Stromal cell of bone marrow (primary cell): ENCODE data around the gene NUP88.

Experiments used
- DNase-seq: peaks from one replicate; pipeline ENCODE4 v3.0.0-alpha.2; 2012; ENCODE audit warnings: low read depth

Gene NUP88

GRCh38 chr17:5419959-5420653, 644 bp upstream of the NUP88 start, which contains the start of gene RPAIN:
TSS of gene RPAIN (plus strand) at chr17:5420182. CDS start at chr17:5420211, 29 bp downstream.
- peak; percentile 63 for DNase-seq

DNA sequence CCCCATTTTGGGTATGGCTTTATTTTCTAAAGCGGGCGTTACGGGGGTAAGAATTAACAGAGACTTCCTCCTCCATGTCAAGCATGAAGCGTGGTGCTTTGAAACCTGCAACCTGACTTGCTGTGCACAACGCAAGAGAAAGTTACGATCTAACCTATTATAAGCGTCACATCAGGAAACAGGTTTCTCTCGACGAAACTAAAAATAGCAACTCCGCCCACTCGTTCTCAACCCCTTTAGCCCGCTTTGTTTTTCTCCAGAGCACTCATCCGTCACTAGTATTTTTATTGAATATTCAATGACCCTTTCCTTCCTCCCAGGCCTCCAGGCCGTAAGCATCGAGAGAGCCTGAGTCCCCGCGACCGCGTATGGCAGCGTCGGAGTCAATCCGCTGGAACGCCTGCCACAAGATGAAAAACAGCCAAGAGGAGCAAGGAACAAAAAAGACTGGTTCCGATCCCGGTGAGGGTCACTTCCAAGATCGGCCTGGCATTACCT, 555 bp downstream of the NUP88 start:
- no peak for DNase-seq

DNA sequence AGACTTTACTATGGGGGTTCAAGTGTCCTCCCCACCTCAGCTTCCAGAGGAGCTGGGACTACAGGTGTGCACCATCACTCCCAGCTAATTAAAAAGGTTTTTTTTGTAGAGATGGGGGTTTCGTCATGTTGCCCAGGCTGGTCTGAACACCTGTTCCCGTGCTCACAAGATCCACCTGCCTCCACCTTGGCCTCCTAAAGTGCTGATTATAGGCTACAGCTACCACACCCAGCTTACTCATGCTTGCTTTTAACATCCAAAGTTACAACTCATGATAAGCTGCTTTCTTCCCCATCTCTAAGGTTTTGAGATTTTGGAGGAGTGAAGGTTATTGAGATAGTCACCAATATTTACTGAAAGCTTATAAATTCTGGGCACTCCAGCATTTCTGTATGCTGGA, 2.6 kb downstream of the NUP88 start:
- DNase-seq: no peak

GRCh38 chr17:5413682-5414081, 5.8 kb downstream of the NUP88 start:
- peak; percentile 83 for DNase-seq

GRCh38 chr17:5410594-5411272, 8.7 kb downstream of the NUP88 start:
- no peak for DNase-seq

- no peak for DNase-seq
Observed at GRCh38 chr17:5408186-5408585, 11.3 kb downstream of the NUP88 start.

GRCh38 chr17:5405400-5405799, 14.1 kb downstream of the NUP88 start:
- no peak for DNase-seq

GRCh38 chr17:5399767-5400166, 19.7 kb downstream of the NUP88 start:
- no peak for DNase-seq

DNA sequence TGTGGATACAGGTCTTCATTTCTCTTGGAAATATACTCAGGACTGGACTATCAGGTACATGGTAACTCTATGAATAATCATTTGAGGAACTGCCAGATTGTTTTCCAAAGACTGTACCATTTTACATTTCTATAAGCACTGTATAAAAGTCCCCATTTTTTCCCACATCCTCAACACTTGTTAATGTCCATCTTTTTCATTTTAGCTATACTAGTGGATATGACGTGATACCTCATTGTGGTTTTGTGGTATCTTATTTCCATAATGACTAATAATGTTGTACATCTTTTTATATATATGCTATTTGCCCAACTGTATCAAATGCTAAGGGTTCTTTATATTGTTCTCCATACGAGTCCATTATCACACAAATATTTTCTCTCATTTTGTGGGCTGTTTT, 22.9 kb downstream of the NUP88 start:
- no peak for DNase-seq

- DNase-seq: no peak
Observed at GRCh38 chr17:5391678-5392077, 27.8 kb downstream of the NUP88 start.

- DNase-seq: peak; percentile 9
Observed at GRCh38 chr17:5381542-5381941, 37.9 kb downstream of the NUP88 start.

DNA sequence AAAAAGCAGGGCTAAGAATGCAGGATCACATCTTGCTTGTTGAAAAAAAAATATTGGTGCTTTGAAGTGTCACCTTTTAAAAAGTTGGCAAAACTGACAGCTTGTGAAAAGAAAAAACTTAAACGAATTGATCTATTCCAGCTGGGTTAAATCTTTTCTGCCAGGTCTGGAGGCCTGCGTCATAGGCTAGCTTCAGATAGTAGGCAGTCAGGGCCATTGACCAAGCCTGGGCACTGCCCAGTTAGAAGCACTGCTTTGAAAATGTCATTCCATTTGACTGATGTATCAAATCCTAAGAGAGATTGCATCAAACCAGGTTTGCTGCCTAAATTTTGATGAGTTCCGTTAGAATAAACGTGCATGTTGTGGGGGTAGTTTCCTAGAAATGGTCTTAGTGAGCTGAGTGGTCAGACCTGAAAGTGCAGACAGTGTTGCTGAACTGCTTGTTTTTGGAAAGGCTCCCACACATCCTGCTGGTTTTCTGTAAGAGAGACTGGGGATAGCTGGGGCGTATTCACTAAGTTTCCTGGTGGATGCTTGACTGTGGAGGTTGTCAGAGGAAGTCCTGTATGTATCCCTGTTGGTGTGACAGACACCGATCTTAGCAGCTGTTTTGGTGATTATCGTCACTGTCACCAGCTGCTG, 38.8 kb downstream of the NUP88 start:
- DNase-seq: no peak

DNA sequence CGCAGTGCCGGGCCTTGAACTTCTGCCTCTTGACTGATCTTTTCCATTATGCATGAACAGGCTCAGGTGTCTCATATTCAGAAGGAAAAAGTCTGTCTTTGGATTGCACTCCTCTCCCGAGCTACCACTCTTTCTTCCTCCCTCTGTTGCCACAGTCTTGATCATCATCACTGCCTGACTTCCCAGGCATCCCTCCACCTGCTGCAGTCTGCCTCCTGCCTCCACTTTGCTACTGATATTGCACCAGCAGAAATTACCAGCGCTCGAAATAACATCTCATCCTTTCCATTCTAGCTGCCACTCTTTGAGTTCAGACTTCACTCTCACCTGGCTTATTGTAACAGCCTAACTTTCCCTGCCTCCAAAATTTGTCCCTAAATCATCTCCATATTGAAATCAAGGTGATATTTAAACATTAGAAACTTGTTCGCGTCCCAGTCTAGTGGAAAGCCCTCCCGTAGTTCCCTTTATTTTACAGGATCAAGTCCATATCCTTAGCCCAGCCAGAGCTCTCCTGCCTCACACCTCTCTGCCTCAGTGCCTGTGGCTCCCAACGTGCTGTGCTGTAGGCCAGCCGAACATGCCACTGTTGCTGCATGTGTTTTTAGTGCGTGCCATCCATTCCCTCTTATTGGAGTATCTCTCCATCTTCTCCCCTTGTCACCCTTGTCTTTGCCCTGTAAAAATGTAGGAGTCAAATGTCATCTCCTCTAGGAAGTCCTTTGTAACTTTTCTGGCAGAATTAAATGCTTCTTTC, 39.9 kb downstream of the NUP88 start:
- no peak for DNase-seq

GRCh38 chr17:5378566-5379207, 40.8 kb downstream of the NUP88 start:
- DNase-seq: no peak

DNA sequence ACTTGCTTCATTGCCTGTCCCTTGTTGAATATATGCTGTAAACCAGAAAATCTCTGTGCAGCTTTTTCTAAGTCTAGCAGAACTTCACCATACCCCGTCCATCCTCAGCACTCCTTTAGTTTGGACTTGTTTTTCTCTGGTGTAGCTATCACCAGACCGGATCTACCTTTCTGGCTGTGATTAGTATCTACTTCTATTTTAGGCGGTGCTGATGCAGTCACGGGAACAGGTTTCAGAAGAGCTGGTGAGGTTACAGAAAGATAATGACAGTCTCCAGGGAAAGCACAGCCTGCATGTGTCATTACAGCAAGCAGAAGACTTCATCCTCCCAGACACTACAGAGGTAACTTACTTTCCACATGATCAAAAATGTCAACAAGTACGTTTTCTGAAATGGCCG, 46.4 kb downstream of the NUP88 start:
- DNase-seq: no peak

DNA sequence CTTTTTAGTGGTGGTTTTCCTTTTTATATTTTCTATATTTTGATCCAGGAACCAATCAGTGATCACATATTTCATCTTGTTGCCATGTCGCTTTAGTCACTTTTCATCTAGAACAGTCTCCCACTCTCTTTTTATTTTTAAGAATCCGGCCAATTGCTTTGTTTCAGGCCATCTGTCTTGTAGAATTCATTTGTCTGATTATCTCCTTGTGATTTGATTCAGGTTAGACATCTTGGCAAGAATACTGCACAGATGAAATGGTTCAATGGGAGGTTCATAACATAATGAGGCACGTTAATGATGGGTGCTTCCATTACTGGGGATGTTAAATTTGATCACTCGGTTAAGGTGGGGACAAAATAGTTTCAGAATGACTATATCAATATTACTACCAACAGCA, 49.1 kb downstream of the NUP88 start:
- DNase-seq: no peak

DNA sequence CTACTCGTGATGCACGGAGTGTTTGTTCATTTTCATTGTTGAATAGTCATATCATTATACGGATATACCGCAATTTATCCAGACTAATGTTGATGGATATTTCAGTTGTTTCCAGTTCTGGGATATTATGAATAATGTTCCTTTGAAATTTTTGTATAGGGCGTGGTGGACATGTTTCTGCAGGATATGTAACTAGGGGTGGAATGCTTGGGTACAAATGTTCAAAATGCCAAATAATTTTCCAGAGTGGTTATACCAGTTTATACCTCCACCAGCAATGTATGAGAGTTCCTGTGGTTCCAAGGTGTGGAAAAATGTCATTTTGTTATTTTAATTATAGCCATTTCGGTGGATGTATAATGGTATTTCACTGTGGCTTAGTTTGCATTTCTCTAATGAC, 53.6 kb downstream of the NUP88 start:
- no peak for DNase-seq

DNA sequence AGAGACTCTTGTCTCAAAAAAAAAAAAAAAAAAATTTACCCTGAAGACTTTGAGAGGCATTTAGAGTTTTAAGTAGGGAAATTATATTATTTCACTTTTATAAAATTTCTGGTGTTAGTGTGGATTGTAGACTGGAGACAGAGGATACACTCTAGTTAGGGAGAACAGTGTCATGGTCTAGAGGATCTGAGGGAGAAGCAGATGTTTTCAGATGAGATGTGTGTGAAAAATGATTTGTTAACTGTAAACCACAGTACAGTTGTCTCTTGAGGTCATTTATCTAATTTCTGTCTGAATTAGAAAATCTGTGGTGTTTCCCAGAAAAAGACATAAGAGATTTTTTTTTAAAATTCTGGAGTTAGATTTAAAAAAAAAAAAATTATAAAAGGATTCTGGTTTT, 54.8 kb downstream of the NUP88 start:
- no peak for DNase-seq

DNA sequence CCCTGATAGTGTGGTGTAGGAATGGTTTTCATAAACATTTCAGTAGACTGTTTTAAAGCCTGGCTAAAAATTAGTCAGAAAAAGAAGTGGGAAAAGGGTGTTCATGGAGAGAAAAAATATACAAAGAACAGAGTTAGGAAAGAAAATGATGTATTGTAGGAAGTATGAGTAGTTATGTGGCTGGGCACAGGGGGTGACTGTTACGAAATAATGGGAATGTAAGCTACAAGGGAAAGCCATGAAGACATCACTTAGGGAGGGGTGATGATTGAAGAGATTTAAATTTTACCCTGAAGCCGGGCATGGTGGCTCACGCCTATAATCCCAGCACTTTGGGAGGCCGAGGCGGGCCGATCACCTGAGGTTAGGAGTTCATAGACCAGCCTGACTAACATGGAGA, 55.3 kb downstream of the NUP88 start:
- DNase-seq: peak; percentile 28

GRCh38 chr17:5362162-5362811, 57.2 kb downstream of the NUP88 start:
- DNase-seq: no peak

GRCh38 chr17:5361426-5361825, 58.0 kb downstream of the NUP88 start:
- DNase-seq: no peak
